HL-60 (cell line): ENCODE data around the gene ALMS1.

Source experiments
- POLR2AphosphoS5 ChIP-seq: IDR thresholded peaks from 2 replicates; pipeline ENCODE4 v1.6.1; 2012; ENCODE audit warnings: low read depth
- TF ChIP-seq, protein P1 (sequence below): IDR thresholded peaks from one replicate; pipeline ENCODE4 v1.5.1; 2011; ENCODE audit warnings: low read length, control low read depth, inconsistent platforms; ENCODE audit not compliant: insufficient read depth
- TF ChIP-seq, protein P2 (sequence below): IDR thresholded peaks from 2 replicates; pipeline ENCODE4 v1.6.1; 2012; ENCODE audit warnings: low read depth; ENCODE audit not compliant: insufficient replicate concordance

DNA sequence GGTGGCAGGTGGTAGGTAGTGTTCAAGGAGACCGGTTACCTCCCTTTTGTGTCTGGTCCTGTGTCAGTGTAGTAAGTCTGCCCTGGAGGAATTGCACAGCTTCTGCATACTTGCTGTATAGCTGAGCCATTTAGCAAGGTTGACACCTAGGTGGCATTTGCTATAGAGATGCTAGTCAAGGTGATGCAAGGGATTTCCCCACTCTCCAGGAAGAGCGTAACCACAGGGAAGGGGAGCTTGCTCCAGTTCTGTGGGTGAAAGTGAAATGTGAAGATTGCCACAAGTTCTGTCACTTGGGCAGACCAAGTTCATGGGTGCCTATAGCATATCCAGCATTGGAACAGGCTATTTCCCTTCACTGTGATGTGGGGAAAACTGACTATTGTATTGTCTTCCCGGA is 228.5 kb downstream of the ALMS1 start:
- TF ChIP-seq, protein P1, sequence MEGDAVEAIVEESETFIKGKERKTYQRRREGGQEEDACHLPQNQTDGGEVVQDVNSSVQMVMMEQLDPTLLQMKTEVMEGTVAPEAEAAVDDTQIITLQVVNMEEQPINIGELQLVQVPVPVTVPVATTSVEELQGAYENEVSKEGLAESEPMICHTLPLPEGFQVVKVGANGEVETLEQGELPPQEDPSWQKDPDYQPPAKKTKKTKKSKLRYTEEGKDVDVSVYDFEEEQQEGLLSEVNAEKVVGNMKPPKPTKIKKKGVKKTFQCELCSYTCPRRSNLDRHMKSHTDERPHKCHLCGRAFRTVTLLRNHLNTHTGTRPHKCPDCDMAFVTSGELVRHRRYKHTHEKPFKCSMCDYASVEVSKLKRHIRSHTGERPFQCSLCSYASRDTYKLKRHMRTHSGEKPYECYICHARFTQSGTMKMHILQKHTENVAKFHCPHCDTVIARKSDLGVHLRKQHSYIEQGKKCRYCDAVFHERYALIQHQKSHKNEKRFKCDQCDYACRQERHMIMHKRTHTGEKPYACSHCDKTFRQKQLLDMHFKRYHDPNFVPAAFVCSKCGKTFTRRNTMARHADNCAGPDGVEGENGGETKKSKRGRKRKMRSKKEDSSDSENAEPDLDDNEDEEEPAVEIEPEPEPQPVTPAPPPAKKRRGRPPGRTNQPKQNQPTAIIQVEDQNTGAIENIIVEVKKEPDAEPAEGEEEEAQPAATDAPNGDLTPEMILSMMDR: no peak
- no peak for TF ChIP-seq POLR2AphosphoS5
- TF ChIP-seq, protein P2, sequence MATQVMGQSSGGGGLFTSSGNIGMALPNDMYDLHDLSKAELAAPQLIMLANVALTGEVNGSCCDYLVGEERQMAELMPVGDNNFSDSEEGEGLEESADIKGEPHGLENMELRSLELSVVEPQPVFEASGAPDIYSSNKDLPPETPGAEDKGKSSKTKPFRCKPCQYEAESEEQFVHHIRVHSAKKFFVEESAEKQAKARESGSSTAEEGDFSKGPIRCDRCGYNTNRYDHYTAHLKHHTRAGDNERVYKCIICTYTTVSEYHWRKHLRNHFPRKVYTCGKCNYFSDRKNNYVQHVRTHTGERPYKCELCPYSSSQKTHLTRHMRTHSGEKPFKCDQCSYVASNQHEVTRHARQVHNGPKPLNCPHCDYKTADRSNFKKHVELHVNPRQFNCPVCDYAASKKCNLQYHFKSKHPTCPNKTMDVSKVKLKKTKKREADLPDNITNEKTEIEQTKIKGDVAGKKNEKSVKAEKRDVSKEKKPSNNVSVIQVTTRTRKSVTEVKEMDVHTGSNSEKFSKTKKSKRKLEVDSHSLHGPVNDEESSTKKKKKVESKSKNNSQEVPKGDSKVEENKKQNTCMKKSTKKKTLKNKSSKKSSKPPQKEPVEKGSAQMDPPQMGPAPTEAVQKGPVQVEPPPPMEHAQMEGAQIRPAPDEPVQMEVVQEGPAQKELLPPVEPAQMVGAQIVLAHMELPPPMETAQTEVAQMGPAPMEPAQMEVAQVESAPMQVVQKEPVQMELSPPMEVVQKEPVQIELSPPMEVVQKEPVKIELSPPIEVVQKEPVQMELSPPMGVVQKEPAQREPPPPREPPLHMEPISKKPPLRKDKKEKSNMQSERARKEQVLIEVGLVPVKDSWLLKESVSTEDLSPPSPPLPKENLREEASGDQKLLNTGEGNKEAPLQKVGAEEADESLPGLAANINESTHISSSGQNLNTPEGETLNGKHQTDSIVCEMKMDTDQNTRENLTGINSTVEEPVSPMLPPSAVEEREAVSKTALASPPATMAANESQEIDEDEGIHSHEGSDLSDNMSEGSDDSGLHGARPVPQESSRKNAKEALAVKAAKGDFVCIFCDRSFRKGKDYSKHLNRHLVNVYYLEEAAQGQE: no peak
